H1 (cell line): ENCODE results near the gene ZNF511. TPM values are rescaled to one million over a fixed set of nuclear protein-coding genes. Genes with fewer than 3 reads are reported as not detected.

Experiments
- ASH2L ChIP-seq: fragments of 200-600, 300-600 bp; sonication (generic); IDR thresholded peaks from one replicate; pipeline ENCODE4 v1.7.1; 2017; ENCODE audit warnings: low read length
- BRCA1 ChIP-seq: IDR thresholded peaks from 2 replicates; pipeline ENCODE4 v1.6.1; 2012; ENCODE audit warnings: low read depth, low read length, improper control_type of control experiment
- CHD7 ChIP-seq: fragments of 300-600 bp; sonication (generic); IDR thresholded peaks from 2 replicates; pipeline ENCODE4 v1.7.1; 2012; ENCODE audit warnings: low read length, moderate library complexity, mild to moderate bottlenecking, inconsistent platforms; ENCODE audit not compliant: insufficient replicate concordance
- CTCF ChIP-seq, 3 experiments: IDR thresholded peaks; 1 replicate in 2 of 3; 2 replicates in 1 of 3; pipeline versions ENCODE4 v1.5.1 to v1.6.1; 2011; ENCODE audit warnings: low read length in 3 of 3, mild to moderate bottlenecking in 3 of 3, inconsistent platforms in 2 of 3, low read depth in 1 of 3, moderate library complexity in 1 of 3; ENCODE audit not compliant: insufficient read depth in 1 of 3; ENCODE audit errors: control extremely low read depth in 1 of 3
- EZH2 ChIP-seq: fragments of 200-600 bp; sonication (generic); IDR thresholded peaks from 2 replicates; pipeline ENCODE4 v1.7.1; 2012; ENCODE audit warnings: low read depth, mild to moderate bottlenecking, moderate library complexity, low read length, inconsistent platforms; ENCODE audit not compliant: severe bottlenecking
- RXRA ChIP-seq: IDR thresholded peaks from 2 replicates; pipeline ENCODE4 v1.6.1; 2011; ENCODE audit warnings: low read depth, mild to moderate bottlenecking, low read length, moderate library complexity; ENCODE audit not compliant: insufficient read depth
- SIX5 ChIP-seq: IDR thresholded peaks from 2 replicates; pipeline ENCODE4 v1.6.1; 2011; ENCODE audit warnings: mild to moderate bottlenecking, low read depth, low read length
- polyA plus RNA-seq, 7 experiments: library from polyadenylated mRNA; depleted of rRNA in 3 of 7; stranded (reverse) in 5 of 7; unstranded in 2 of 7; fragments of >200 nt in 5 of 7; fragments of 200-250 nt in 2 of 7; gene quantifications; 1 replicate in 5 of 7; 2 replicates in 1 of 7; 4 replicates in 1 of 7; pipeline versions ENCODE4 v1.2.1 to v1.2.3, GENCODE V29; 2011 to 2013; ENCODE audit warnings: missing spikeins in 2 of 7, mixed read lengths in 2 of 7
- total RNA-seq: library from RNA; stranded (reverse); fragmentation: NEBNext Ultra II Directional; extraction: Animal tissue kit (Norgen Biotek cat#: 25700); gene quantifications from 2 replicates; pipeline ENCODE4 v1.2.1, GENCODE V29; 2021
- TF ChIP-seq, protein P1 (sequence below): IDR thresholded peaks from 2 replicates; pipeline ENCODE4 v1.6.1; 2012; ENCODE audit warnings: inconsistent platforms

ZNF511 gene
- total and polyA plus RNA-seq, 2 of the 8 experiments (the other 6 are each of a cell fraction or from before 2014, with no cell fraction given): 55.4 to 71.7 TPM

- no peak for TF ChIP-seq CHD7
- no peak for TF ChIP-seq BRCA1
- TF ChIP-seq, protein P1, sequence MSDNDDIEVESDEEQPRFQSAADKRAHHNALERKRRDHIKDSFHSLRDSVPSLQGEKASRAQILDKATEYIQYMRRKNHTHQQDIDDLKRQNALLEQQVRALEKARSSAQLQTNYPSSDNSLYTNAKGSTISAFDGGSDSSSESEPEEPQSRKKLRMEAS: 0 out of 2 replicates have a peak, but pooled peaks have one; percentile 37
- peak in 2 of 3 experiments; percentile 11 to 29; a peak in 3 of 4 replicates for TF ChIP-seq CTCF (IDR thresholded peaks at IDR 0.05; ENCODE audit: control extremely low read depth in 1 of 3, insufficient read depth in 1 of 3, low read depth in 1 of 3, low read length in 3 of 3)
- no peak for TF ChIP-seq SIX5
- TF ChIP-seq EZH2: no peak
- no peak for TF ChIP-seq RXRA
- no peak for TF ChIP-seq ASH2L
Measured at GRCh38 chr10:133267829-133268228, 40.9 kb upstream of the ZNF511 start (continued).
